ENCODE measurements around the gene GNPDA1. TPM values are rescaled to one million over a fixed set of nuclear protein-coding genes. Genes with fewer than 3 reads are reported as not detected.
A peak's percentile ranks its signal among the peaks of the same experiment; 100 is the strongest.

The GNPDA1 gene
- total RNA-seq, 1 donor from 2014 or later = 20.2 TPM

- peak within 1 kb of the TSS; percentile 94 for H3K27ac Mint-ChIP-seq (ENCODE audit: unreplicated experiment)
These were observed 43.8 kb downstream of the GNPDA1 start, which contains the start of gene RNF14 for GRCh38 chr5:141968914-141969608. Gene RNF14 (plus strand): TSS chr5:141969105. CDS start chr5:141973589, 4,484 bp downstream.

GRCh38 chr5:141966963-141967333 is 45.9 kb downstream of the GNPDA1 start:
- H3K4me3 Mint-ChIP-seq (ENCODE audit: unreplicated experiment) = no peak overlapping the region
- peaks cover 4% of the 10 kb centered on the region for H3K9me3 Mint-ChIP-seq (ENCODE audit: unreplicated experiment)
- peaks cover 13% of the 10 kb centered on the region for H3K4me1 Mint-ChIP-seq (ENCODE audit: low read depth, unreplicated experiment)
- H3K27ac Mint-ChIP-seq (ENCODE audit: unreplicated experiment) = no peak overlapping the region
- peaks cover 1% of the 10 kb centered on the region for H3K27me3 Mint-ChIP-seq (ENCODE audit: unreplicated experiment)
- TF ChIP-seq CTCF (IDR thresholded peaks at IDR 0.05; ENCODE audit: partially characterized antibody, unreplicated experiment) = no peak
- H3K36me3 Mint-ChIP-seq (ENCODE audit: unreplicated experiment) = no peaks in the 10 kb centered on the region
- no peak for DNase-seq

More at GRCh38 chr5:141968914-141969608, 43.8 kb downstream of the GNPDA1 start, which contains the start of gene RNF14:
- peak within 1 kb of the TSS; percentile 90 for H3K4me3 Mint-ChIP-seq (ENCODE audit: unreplicated experiment)
- peak; percentile 96 for DNase-seq
- peaks cover 1% of the 10 kb centered on the region for H3K27me3 Mint-ChIP-seq (ENCODE audit: unreplicated experiment)
- H3K36me3 Mint-ChIP-seq (ENCODE audit: unreplicated experiment) = no peaks in the 10 kb centered on the region
- peaks cover 13% of the 10 kb centered on the region for H3K4me1 Mint-ChIP-seq (ENCODE audit: low read depth, unreplicated experiment)
- H3K9me3 Mint-ChIP-seq (ENCODE audit: unreplicated experiment) = peaks cover 4% of the 10 kb centered on the region
- TF ChIP-seq CTCF (IDR thresholded peaks at IDR 0.05; ENCODE audit: partially characterized antibody, unreplicated experiment) = peak; percentile 95

GRCh38 chr5:141966275-141966962 is 46.4 kb downstream of the GNPDA1 start:
- H3K4me3 Mint-ChIP-seq (ENCODE audit: unreplicated experiment) = no peak overlapping the region
- H3K27me3 Mint-ChIP-seq (ENCODE audit: unreplicated experiment) = peaks cover 1% of the 10 kb centered on the region
- H3K4me1 Mint-ChIP-seq (ENCODE audit: low read depth, unreplicated experiment) = peaks cover 13% of the 10 kb centered on the region
- no peak overlapping the region for H3K27ac Mint-ChIP-seq (ENCODE audit: unreplicated experiment)
- TF ChIP-seq CTCF (IDR thresholded peaks at IDR 0.05; ENCODE audit: partially characterized antibody, unreplicated experiment) = no peak
- DNase-seq = no peak
- H3K36me3 Mint-ChIP-seq (ENCODE audit: unreplicated experiment) = no peaks in the 10 kb centered on the region
- peaks cover 4% of the 10 kb centered on the region for H3K9me3 Mint-ChIP-seq (ENCODE audit: unreplicated experiment)

GRCh38 chr5:141965071-141965470 is 47.8 kb downstream of the GNPDA1 start:
- Mint-ChIP-seq H3K9me3 (ENCODE audit: unreplicated experiment) (peaks cover 5% of the 10 kb centered on the region), H3K27me3 (ENCODE audit: unreplicated experiment) (peaks cover 2% of the 10 kb centered on the region), H3K36me3 (ENCODE audit: unreplicated experiment) (no peaks in the 10 kb centered on the region), H3K27ac (ENCODE audit: unreplicated experiment) (no peak overlapping the region), H3K4me3 (ENCODE audit: unreplicated experiment) (no peak overlapping the region), H3K4me1 (ENCODE audit: low read depth, unreplicated experiment) (peaks cover 17% of the 10 kb centered on the region)
- no peak for TF ChIP-seq CTCF (IDR thresholded peaks at IDR 0.05; ENCODE audit: partially characterized antibody, unreplicated experiment)
- DNase-seq = no peak

- no peak for DNase-seq
- Mint-ChIP-seq H3K27ac (ENCODE audit: unreplicated experiment) (no peak overlapping the region), H3K9me3 (ENCODE audit: unreplicated experiment) (peaks cover 5% of the 10 kb centered on the region), H3K4me1 (ENCODE audit: low read depth, unreplicated experiment) (peaks cover 23% of the 10 kb centered on the region), H3K27me3 (ENCODE audit: unreplicated experiment) (peaks cover 4% of the 10 kb centered on the region), H3K36me3 (ENCODE audit: unreplicated experiment) (no peaks in the 10 kb centered on the region), H3K4me3 (ENCODE audit: unreplicated experiment) (no peak overlapping the region)
- TF ChIP-seq CTCF (IDR thresholded peaks at IDR 0.05; ENCODE audit: partially characterized antibody, unreplicated experiment) = no peak
These were observed 49.1 kb downstream of the GNPDA1 start for GRCh38 chr5:141963701-141964100.
